ENCODE results near the gene WFS1. TPM values are rescaled to one million over a fixed set of nuclear protein-coding genes. Genes with fewer than 3 reads are reported as not detected.

WFS1 gene
- total and polyA plus RNA-seq, 2 of the 4 experiments (the other 2 are of a cell fraction), result 9.7 to 42.4 TPM

DNA sequence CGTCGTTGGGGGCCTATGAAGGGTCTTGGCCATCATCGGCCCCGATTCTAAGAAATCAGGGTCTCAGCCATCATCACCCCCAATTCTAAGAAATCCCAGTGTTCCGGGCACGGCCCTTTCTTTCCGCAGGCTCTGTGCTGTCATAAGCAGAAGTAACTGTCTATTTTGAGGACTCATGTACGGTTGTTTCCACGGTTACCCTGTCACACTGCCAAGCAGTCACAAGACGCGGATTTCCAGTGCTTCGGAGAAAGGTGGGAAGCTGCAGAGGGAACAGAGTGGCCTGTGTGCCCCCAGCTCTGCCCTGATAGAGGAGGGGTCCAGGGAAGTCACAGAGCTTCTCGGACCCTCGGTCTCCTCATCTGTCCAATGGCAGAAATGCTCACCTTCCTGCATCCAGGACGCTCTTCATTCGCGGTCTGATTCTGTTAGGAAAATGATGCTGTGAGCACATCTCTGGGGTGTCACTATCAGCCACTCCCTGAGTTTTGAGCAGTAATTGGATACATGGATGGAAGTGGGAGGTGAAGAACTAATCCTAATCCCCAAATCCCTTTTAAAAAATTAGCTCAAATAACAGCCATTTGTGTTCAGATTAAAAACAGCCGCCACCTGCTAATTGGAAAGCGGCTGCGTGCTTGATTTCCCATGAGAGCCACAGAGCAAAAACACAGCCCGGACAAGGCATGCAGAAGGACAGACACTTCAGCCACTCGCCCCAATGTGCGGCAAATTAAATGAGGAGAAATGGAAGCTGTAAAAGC lies 73.1 kb downstream of the WFS1 start:
- Histone ChIP-seq H3K4ac (ENCODE audit: low read depth, low read length) (no peak overlapping the region), H2BK15ac (ENCODE audit: low read depth, low read length) (no peak overlapping the region), H3K4me3 (ENCODE audit: insufficient read depth, low read depth, low read length) (no peak overlapping the region), H3K23ac (ENCODE audit: low read depth, low read length) (no peak overlapping the region), H3K14ac (replicated peaks; ENCODE audit: low read depth, low read length) (no peak overlapping the region), H2BK20ac (ENCODE audit: low read depth, low read length) (no peak overlapping the region), H4K20me1 (ENCODE audit: insufficient read depth, low read length) (no peaks in the 10 kb centered on the region), H3K4me1 (ENCODE audit: control insufficient read depth, insufficient read depth, low read length) (peaks cover 2% of the 10 kb centered on the region; the same call in 1 of the 2 replicates), H2AK9ac (replicated peaks; ENCODE audit: low read depth, low read length, poor library complexity) (no peak overlapping the region), H3K18ac (ENCODE audit: low read depth, low read length) (no peak overlapping the region), H3K9me3 (ENCODE audit: control insufficient read depth, insufficient read depth, low read length) (no peaks in the 10 kb centered on the region), H3K56ac (ENCODE audit: extremely low read depth, insufficient read depth, low read length) (no peak overlapping the region), H3K36me3 (ENCODE audit: control insufficient read depth, insufficient read depth, low read length) (no peaks in the 10 kb centered on the region), H3K27me3 (ENCODE audit: control insufficient read depth, insufficient read depth, low read length) (peaks cover 12% of the 10 kb centered on the region), H3K9ac (ENCODE audit: low read depth, low read length) (no peak overlapping the region), H3K4me2 (ENCODE audit: low read depth, low read length) (no peak overlapping the region), H3K27ac (ENCODE audit: insufficient read depth, low read length) (no peak overlapping the region), H2BK120ac (ENCODE audit: low read depth, low read length) (no peak overlapping the region), H3K79me1 (ENCODE audit: low read depth in 1 of 2, low read length in 2 of 2) (no peaks in the 10 kb centered on the region), H2BK5ac (ENCODE audit: low read depth, low read length, poor library complexity, severe bottlenecking) (no peak overlapping the region), H2AK5ac (ENCODE audit: low read depth, low read length) (no peak overlapping the region), H4K5ac (ENCODE audit: low read depth, low read length) (no peak overlapping the region), H4K91ac (ENCODE audit: insufficient read depth, low read depth, low read length) (no peak overlapping the region), H3K9me1 (ENCODE audit: insufficient read depth, low read length) (no peaks in the 10 kb centered on the region), H4K8ac (ENCODE audit: low read depth in 2 of 2, low read length in 2 of 2) (no peak overlapping the region), H2AFZ (replicated peaks; ENCODE audit: low read length, poor library complexity) (no peak overlapping the region)
- 30% methylated on average over 7 of the region's 23 CpGs; no CpG with 5 or more reads in 1 of the 2 experiments for WGBS, 2 experiments (ENCODE audit: extremely low coverage in 2 of 2, insufficient read length in 1 of 2)
- in situ Hi-C loops (cut with MboI; ENCODE audit: low sequenced_read_pairs), result no loop called here
- ChIA-PET POLR2A (ENCODE audit: unreplicated experiment) (no interaction called here), CTCF (interaction anchor here (1.8 kb wide), 1 partner anchor 11 kb away, joined by 11 read pairs; no protein-coding TSS in a partner anchor)
- TF ChIP-seq ELK1 (IDR thresholded peaks at IDR 0.05; ENCODE audit: borderline replicate concordance, low read depth, low read length) (no peak), CHD1 (IDR thresholded peaks at IDR 0.05; ENCODE audit: low read depth, low read length) (no peak), USF2 (IDR thresholded peaks at IDR 0.05; ENCODE audit: low read depth, low read length) (no peak), MAFK (IDR thresholded peaks at IDR 0.05; ENCODE audit: low read depth, low read length) (no peak), RCOR1 (IDR thresholded peaks at IDR 0.05; ENCODE audit: insufficient replicate concordance, low read length) (no peak), MAZ (IDR thresholded peaks at IDR 0.05; ENCODE audit: borderline replicate concordance, low read depth, low read length) (no peak), NFE2L2 (IDR thresholded peaks at IDR 0.05; ENCODE audit: low read depth, low read length) (no peak), SMC3 (IDR thresholded peaks at IDR 0.05; ENCODE audit: low read depth, low read length) (no peak), CEBPB (IDR thresholded peaks at IDR 0.05; ENCODE audit: low read depth, low read length) (no peak), MXI1 (IDR thresholded peaks at IDR 0.05; ENCODE audit: borderline replicate concordance, low read depth, low read length) (no peak), POLR2A (IDR thresholded peaks at IDR 0.05; ENCODE audit: low read depth, low read length) (no peak), FOS (IDR thresholded peaks at IDR 0.05; ENCODE audit: low read depth, low read length) (no peak), RAD21 (IDR thresholded peaks at IDR 0.05; ENCODE audit: low read length) (no peak), RFX5 (IDR thresholded peaks at IDR 0.05; ENCODE audit: low read depth, low read length) (no peak), BHLHE40 (IDR thresholded peaks at IDR 0.05; ENCODE audit: low read depth, low read length) (no peak)
- TF ChIP-seq, protein P1, sequence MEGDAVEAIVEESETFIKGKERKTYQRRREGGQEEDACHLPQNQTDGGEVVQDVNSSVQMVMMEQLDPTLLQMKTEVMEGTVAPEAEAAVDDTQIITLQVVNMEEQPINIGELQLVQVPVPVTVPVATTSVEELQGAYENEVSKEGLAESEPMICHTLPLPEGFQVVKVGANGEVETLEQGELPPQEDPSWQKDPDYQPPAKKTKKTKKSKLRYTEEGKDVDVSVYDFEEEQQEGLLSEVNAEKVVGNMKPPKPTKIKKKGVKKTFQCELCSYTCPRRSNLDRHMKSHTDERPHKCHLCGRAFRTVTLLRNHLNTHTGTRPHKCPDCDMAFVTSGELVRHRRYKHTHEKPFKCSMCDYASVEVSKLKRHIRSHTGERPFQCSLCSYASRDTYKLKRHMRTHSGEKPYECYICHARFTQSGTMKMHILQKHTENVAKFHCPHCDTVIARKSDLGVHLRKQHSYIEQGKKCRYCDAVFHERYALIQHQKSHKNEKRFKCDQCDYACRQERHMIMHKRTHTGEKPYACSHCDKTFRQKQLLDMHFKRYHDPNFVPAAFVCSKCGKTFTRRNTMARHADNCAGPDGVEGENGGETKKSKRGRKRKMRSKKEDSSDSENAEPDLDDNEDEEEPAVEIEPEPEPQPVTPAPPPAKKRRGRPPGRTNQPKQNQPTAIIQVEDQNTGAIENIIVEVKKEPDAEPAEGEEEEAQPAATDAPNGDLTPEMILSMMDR (conservative IDR thresholded peaks at IDR 0.05; ENCODE audit: low read depth, low read length), result no peak
- dilution Hi-C loops (cut with HindIII; ENCODE audit: low sequenced_read_pairs, unreplicated experiment), result no loop called here
- intact Hi-C loops (cut with micrococcal nuclease), result no loop called here
- ATAC-seq (ENCODE audit: low read depth) (no peak), DNase-seq (peak; percentile 27)
- no TSS peak for BruUV-seq (replicated peaks)

All from IMR-90 (cell line).